Activated CD4-positive, alpha-beta memory T cell treated with anti-CD3 and anti-CD28 coated beads, Interleukin-2, amount 10 ng/mL, durations not matched to agents 7 days and 5 days (primary cell): ENCODE results near the gene PRR36. TPM values are rescaled to one million over a fixed set of nuclear protein-coding genes. Genes with fewer than 3 reads are reported as not detected.

ENCODE experiments used
- total RNA-seq, 2 experiments: library from RNA; stranded (reverse); gene quantifications; one replicate each; pipeline ENCODE4 v1.2.3, GENCODE V29; 2021

Gene PRR36
- total RNA-seq, 2 experiments from 2014 or later, result 0.05 to 0.13 TPM

Other genes starting within 250 kb of the PRR36 start
- gene XAB2, start 244.8 kb downstream of the PRR36 start, total RNA-seq, result 10 to 100 TPM; 48.5 TPM
- 100 to 1,000 TPM; 123 to 136 TPM for gene PET100, start 244.6 kb downstream of the PRR36 start, total RNA-seq
- 1 to 10 TPM; 1.9 to 2.1 TPM for gene PCP2, start 240.7 kb downstream of the PRR36 start, total RNA-seq
- 100 to 1,000 TPM; 169 to 171 TPM for gene STXBP2, start 237.3 kb downstream of the PRR36 start, total RNA-seq
- not detected for gene RETN, start 205.3 kb downstream of the PRR36 start, total RNA-seq
- gene MCEMP1, start 197.3 kb downstream of the PRR36 start, total RNA-seq, result not detected
- gene TRAPPC5, start 193.6 kb downstream of the PRR36 start, total RNA-seq, result 10 to 100 TPM; 92.5 to 94.7 TPM
- under 1 TPM; 0.60 to 0.95 TPM for gene FCER2, start 172.3 kb downstream of the PRR36 start, total RNA-seq
- not detected for gene CLEC4G, start 142.3 kb downstream of the PRR36 start, total RNA-seq
- gene CD209, start 126.9 kb downstream of the PRR36 start, total RNA-seq, result not detected
- not detected for gene CLEC4M, start 111.1 kb downstream of the PRR36 start, total RNA-seq
- gene EVI5L, start 44.2 kb downstream of the PRR36 start, total RNA-seq, result 1 to 10 TPM; 7.0 to 7.7 TPM
- not detected for gene LRRC8E, start 14.1 kb upstream of the PRR36 start, total RNA-seq
- 10 to 100 TPM; 42.6 to 42.9 TPM for gene MAP2K7, start 29.5 kb upstream of the PRR36 start, total RNA-seq
- gene TGFBR3L, start 40.4 kb upstream of the PRR36 start, total RNA-seq, result 1 to 10 TPM; 4.2 to 4.6 TPM
- 10 to 100 TPM; 20.4 to 24.1 TPM for gene SNAPC2, start 45.9 kb upstream of the PRR36 start, total RNA-seq
- not detected for gene CTXN1, start 51.7 kb upstream of the PRR36 start, total RNA-seq
- gene TIMM44, start 69.3 kb upstream of the PRR36 start, total RNA-seq, result 10 to 100 TPM; 48.4 to 50.9 TPM
- gene ELAVL1, start 131.3 kb upstream of the PRR36 start, total RNA-seq, result 100 to 1,000 TPM in 1 of 2 experiments, 10 to 100 TPM in 1; 93.6 to 102 TPM
- not detected for gene CCL25, start 178.4 kb upstream of the PRR36 start, total RNA-seq